ENCODE data around the gene KIAA0825. TPM values are rescaled to one million over a fixed set of nuclear protein-coding genes. Genes with fewer than 3 reads are reported as not detected.

KIAA0825 gene
- polyA plus RNA-seq, 1 donor from 2014 or later, result 5.1 TPM

- Histone ChIP-seq H3K9me2 (ENCODE audit: insufficient read depth, low read length) (no peaks in the 10 kb centered on the region), H2AFZ (ENCODE audit: low read depth, low read length) (no peak overlapping the region), H3K4me2 (ENCODE audit: low read length) (no peak overlapping the region), H3F3A (ENCODE audit: insufficient read depth, low read length, poor library complexity, severe bottlenecking) (no peaks in the 10 kb centered on the region), H3K79me2 (replicated peaks; ENCODE audit: insufficient read depth, low read length) (no peaks in the 10 kb centered on the region), H3K27ac (ENCODE audit: low read length) (no peak overlapping the region), H3K4me3 (ENCODE audit: low read length) (no peak overlapping the region), H3K27me3 (ENCODE audit: insufficient read depth, low read depth, low read length) (no peaks in the 10 kb centered on the region), H3K36me3 (ENCODE audit: insufficient read depth, low read length) (no peaks in the 10 kb centered on the region), H3K9ac (ENCODE audit: low read length) (no peak overlapping the region), H3K9me3 (ENCODE audit: low read length) (no peaks in the 10 kb centered on the region), H4K20me1 (ENCODE audit: insufficient read depth) (no peaks in the 10 kb centered on the region)
- TF ChIP-seq, protein P1, sequence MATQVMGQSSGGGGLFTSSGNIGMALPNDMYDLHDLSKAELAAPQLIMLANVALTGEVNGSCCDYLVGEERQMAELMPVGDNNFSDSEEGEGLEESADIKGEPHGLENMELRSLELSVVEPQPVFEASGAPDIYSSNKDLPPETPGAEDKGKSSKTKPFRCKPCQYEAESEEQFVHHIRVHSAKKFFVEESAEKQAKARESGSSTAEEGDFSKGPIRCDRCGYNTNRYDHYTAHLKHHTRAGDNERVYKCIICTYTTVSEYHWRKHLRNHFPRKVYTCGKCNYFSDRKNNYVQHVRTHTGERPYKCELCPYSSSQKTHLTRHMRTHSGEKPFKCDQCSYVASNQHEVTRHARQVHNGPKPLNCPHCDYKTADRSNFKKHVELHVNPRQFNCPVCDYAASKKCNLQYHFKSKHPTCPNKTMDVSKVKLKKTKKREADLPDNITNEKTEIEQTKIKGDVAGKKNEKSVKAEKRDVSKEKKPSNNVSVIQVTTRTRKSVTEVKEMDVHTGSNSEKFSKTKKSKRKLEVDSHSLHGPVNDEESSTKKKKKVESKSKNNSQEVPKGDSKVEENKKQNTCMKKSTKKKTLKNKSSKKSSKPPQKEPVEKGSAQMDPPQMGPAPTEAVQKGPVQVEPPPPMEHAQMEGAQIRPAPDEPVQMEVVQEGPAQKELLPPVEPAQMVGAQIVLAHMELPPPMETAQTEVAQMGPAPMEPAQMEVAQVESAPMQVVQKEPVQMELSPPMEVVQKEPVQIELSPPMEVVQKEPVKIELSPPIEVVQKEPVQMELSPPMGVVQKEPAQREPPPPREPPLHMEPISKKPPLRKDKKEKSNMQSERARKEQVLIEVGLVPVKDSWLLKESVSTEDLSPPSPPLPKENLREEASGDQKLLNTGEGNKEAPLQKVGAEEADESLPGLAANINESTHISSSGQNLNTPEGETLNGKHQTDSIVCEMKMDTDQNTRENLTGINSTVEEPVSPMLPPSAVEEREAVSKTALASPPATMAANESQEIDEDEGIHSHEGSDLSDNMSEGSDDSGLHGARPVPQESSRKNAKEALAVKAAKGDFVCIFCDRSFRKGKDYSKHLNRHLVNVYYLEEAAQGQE (IDR thresholded peaks at IDR 0.05; ENCODE audit: borderline replicate concordance), result no peak
These were observed 72.4 kb downstream of the KIAA0825 start for GRCh38 chr5:94545870-94546625.

DNA sequence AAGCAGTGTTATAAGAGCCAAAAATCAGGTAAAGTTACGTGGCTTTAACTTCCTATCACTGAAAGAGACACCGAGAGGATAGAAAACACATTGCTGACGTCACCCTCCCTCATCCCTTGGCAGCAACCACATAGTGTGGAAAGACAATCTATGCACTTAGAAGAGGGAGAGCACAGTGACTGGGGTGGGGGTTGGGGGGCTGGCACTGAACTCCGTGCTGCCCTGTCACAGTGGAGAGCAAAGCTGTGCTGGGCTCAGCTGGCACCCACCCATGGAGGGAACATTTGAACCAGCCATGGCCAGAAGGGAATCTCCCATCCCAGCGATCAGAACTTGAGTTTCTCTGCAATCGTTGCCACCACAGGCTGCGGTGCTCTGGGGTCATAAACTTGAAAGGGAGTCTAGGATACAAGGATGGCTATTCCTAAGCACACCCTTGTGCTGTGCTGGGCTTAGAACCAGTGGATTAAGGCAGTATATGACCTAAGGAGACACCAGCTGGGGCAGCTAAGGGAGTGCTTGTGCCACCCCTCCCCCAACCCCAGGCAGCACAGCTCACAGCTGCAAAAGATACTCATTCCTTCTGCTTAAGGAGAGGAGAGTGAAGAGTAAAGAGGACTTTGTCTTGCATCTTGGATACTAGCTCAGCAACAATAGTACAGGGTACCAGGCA is 73.4 kb downstream of the KIAA0825 start:
- Histone ChIP-seq H4K20me1 (ENCODE audit: insufficient read depth) (no peaks in the 10 kb centered on the region), H3K9ac (ENCODE audit: low read length) (no peak overlapping the region), H3K27ac (ENCODE audit: low read length) (no peak overlapping the region), H3K79me2 (replicated peaks; ENCODE audit: insufficient read depth, low read length) (no peaks in the 10 kb centered on the region), H3K36me3 (ENCODE audit: insufficient read depth, low read length) (no peaks in the 10 kb centered on the region), H2AFZ (ENCODE audit: low read depth, low read length) (no peak overlapping the region), H3K4me2 (ENCODE audit: low read length) (no peak overlapping the region), H3K9me3 (ENCODE audit: low read length) (no peaks in the 10 kb centered on the region), H3K4me3 (ENCODE audit: low read length) (no peak overlapping the region), H3K9me2 (ENCODE audit: insufficient read depth, low read length) (no peaks in the 10 kb centered on the region), H3K27me3 (ENCODE audit: insufficient read depth, low read depth, low read length) (no peaks in the 10 kb centered on the region), H3F3A (ENCODE audit: insufficient read depth, low read length, poor library complexity, severe bottlenecking) (no peaks in the 10 kb centered on the region)
- no peak for TF ChIP-seq EZH2 (IDR thresholded peaks at IDR 0.05; ENCODE audit: borderline replicate concordance, insufficient read depth, low read length, poor library complexity, severe bottlenecking)
- no peak for TF ChIP-seq TAF1 (IDR thresholded peaks at IDR 0.05; ENCODE audit: low read depth)
- no peak for TF ChIP-seq SMC3 (conservative IDR thresholded peaks at IDR 0.05; ENCODE audit: poor library complexity)
- TF ChIP-seq MXI1 (conservative IDR thresholded peaks at IDR 0.05; ENCODE audit: poor library complexity, severe bottlenecking), result no peak
- TF ChIP-seq RAD21 (conservative IDR thresholded peaks at IDR 0.05), result no peak
- no peak for TF ChIP-seq EP300 (conservative IDR thresholded peaks at IDR 0.05; ENCODE audit: poor library complexity, severe bottlenecking)
- TF ChIP-seq, protein P1 (IDR thresholded peaks at IDR 0.05; ENCODE audit: borderline replicate concordance), result no peak
- no peak for TF ChIP-seq POLR2AphosphoS5 (IDR thresholded peaks at IDR 0.05)
- no peak for TF ChIP-seq CTCF (IDR thresholded peaks at IDR 0.05; ENCODE audit: poor library complexity, severe bottlenecking)
